Measurements from ENCODE around the gene MPL. TPM values are rescaled to one million over a fixed set of nuclear protein-coding genes. Genes with fewer than 3 reads are reported as not detected.
"Not testable (repeated sequence)": the region's sequence is repeated elsewhere in the genome, so short reads cannot be mapped to it uniquely, and the experiment has no call there.

MPL gene
- total RNA-seq, 1 donor = not detected

DNA sequence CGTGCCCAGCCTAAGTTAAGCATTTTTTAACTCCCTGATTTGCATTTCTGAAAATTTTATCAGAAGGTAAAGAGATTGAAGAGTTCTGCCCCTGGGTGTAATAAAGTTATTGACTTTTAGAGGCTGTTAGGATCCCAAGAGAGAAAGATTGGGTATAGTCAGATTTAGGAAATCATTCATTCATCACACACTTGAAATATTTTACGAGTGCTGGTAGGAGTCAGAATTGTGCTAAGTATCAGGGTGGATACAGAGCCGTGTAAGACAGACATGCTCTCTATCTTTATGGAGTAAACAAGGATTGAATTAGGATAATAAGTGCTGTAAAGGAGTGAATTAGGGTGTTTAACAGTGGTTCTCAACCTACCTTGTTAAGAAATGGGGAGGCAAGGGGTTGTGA is 55.1 kb downstream of the MPL start:
- no peak for DNase-seq (ENCODE audit: low read depth)
- TF ChIP-seq, protein P1, sequence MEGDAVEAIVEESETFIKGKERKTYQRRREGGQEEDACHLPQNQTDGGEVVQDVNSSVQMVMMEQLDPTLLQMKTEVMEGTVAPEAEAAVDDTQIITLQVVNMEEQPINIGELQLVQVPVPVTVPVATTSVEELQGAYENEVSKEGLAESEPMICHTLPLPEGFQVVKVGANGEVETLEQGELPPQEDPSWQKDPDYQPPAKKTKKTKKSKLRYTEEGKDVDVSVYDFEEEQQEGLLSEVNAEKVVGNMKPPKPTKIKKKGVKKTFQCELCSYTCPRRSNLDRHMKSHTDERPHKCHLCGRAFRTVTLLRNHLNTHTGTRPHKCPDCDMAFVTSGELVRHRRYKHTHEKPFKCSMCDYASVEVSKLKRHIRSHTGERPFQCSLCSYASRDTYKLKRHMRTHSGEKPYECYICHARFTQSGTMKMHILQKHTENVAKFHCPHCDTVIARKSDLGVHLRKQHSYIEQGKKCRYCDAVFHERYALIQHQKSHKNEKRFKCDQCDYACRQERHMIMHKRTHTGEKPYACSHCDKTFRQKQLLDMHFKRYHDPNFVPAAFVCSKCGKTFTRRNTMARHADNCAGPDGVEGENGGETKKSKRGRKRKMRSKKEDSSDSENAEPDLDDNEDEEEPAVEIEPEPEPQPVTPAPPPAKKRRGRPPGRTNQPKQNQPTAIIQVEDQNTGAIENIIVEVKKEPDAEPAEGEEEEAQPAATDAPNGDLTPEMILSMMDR (IDR thresholded peaks at IDR 0.05; ENCODE audit: insufficient read depth, low read length) = no peak
- no peak overlapping the region for H3K4me3 ChIP-seq (ENCODE audit: low read depth, low read length)

DNA sequence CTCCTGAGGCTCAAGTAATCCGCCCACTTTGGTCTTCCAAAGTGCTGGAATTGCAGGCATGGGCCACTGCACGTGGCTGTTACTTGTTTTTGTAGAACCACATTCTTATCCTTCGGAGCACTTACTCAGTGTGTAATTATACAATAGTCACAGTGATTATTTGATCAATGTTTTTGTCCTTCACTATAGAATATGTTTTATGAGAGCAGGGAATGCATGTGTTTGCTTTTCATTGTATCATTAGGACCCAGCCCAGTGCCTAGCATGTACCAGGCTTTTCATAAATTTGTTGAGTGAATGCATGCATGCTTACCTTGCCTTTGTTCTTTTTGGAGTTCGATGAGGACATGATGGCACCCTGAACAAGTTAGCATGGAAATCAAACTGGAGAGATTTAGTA is 57.9 kb downstream of the MPL start:
- TF ChIP-seq, protein P1 (IDR thresholded peaks at IDR 0.05; ENCODE audit: insufficient read depth, low read length) = no peak
- no peak overlapping the region for H3K4me3 ChIP-seq (ENCODE audit: low read depth, low read length)
- DNase-seq (ENCODE audit: low read depth) = no peak

DNA sequence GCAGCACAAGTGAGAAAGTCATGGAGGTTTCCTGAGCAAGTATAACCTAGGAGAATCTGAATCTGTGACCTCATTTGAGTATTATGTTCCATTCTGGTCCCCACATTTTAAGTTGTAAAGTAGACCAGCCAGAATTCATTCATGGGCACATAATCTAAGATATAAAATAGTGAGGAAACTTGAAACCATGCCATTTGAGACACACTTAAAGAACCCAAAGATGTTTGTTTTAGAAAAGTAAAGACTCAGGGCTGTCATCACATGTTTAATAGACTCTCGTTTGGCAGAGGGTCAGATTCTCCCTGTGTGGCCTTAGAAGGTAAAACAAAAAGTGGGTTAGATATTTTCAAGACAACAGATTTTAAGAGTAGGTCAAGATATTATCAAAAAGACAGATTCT is 58.4 kb downstream of the MPL start:
- no peak for DNase-seq (ENCODE audit: low read depth)
- no peak overlapping the region for H3K4me3 ChIP-seq (ENCODE audit: low read depth, low read length)
- TF ChIP-seq, protein P1 (IDR thresholded peaks at IDR 0.05; ENCODE audit: insufficient read depth, low read length) = no peak

DNA sequence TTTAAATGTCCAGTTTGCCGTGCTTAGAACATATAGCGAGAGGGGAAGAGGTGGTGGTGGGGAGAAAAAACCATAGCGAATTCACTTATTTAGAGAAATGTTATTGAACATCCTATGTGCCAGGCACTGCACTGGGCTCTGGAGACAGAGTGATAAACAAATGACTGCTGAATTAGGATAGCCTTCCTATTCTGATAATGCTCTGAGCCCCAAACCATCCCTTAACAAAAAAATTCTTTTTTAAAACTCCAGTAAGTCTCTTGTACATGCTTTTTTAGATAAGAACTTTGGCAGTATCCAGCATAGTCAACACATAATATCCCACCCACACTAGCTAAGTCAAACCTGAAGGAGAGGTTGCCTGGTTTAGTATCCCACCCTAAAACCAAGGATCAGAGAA is 60.6 kb downstream of the MPL start:
- DNase-seq (ENCODE audit: low read depth) = no peak
- TF ChIP-seq, protein P1 (IDR thresholded peaks at IDR 0.05; ENCODE audit: insufficient read depth, low read length) = no peak
- H3K4me3 ChIP-seq (ENCODE audit: low read depth, low read length) = no peak overlapping the region

DNA sequence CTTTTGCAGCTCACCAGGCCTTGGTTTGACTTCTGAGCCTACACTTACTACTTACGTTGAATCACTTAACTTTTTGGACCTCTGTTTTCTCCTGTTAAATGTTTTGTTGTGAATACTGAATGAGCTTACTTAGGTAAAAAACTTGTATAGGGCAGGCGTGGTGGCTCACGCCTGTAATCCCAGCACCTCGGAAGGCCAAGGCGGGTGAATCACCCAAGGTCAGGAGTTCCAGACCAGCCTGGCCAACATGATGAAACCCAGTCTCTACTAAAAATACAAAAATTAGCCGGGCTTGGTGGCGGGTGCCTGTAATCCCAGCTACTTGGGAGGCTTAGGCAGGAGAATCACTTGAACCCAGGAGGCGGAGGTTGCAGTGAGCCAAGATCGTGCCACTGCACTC is 62.8 kb downstream of the MPL start:
- not testable (repeated sequence) for H3K4me3 ChIP-seq (ENCODE audit: low read depth, low read length); DNase-seq (ENCODE audit: low read depth)

DNA sequence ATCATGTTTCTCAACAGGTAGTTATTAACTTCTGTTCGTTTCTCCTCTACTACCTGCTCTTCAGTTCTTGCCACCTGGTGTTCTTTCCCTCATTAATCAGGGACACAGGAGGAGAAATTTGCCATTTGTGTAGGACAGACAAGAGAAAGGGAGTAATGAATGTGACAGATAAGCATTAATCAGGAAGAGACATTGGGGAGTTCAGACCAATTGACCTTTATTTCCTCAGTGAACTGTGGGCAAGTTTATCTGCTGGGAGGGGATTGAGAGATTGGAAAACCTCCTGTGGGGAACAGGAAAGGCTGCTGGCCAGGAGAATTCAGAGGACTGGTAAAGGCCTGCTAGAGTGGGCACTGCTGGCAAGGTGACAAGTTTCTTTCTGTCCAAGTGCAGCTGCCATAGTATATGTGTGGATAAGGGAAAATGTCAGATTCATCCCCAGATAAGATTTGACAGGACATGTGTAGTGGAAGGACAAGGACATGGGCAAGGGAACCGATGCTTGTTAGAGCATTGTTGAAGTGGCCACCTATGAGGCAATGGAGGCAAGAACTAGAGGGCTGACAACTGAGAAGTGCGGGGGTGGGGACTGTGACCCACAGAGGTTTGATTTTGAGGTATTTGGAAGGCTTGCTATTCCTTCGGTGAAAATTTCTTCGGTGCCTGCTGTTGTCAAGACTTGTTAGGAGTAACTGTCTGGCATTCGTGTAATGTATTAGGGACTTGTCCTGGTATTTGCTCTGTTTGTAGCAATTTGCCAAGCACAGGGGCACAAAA is 64.7 kb downstream of the MPL start:
- no peak for DNase-seq (ENCODE audit: low read depth)
- no peak overlapping the region for H3K4me3 ChIP-seq (ENCODE audit: low read depth, low read length)
- TF ChIP-seq, protein P1 (IDR thresholded peaks at IDR 0.05; ENCODE audit: insufficient read depth, low read length) = no peak

Other genes starting within 250 kb of the MPL start
- 59.4 and 65.9 TPM in 2 replicates for gene EBNA1BP2, start 165.5 kb upstream of the MPL start, total RNA-seq (ENCODE audit: low replicate concordance)
- gene CFAP57, start 165.5 kb upstream of the MPL start, total RNA-seq (ENCODE audit: low replicate concordance) = 0.45 and 0.49 TPM in 2 replicates
- gene TMEM125, start 67.8 kb upstream of the MPL start, total RNA-seq (ENCODE audit: low replicate concordance) = not detected in 2 replicates
- gene C1orf210, start 52.2 kb upstream of the MPL start, total RNA-seq (ENCODE audit: low replicate concordance) = not detected in 2 replicates
- gene TIE1, start 36.8 kb upstream of the MPL start, total RNA-seq (ENCODE audit: low replicate concordance) = 0.81 and 5.2 TPM in 2 replicates
- 0.33 and 23.9 TPM in 2 replicates for gene CDC20, start 21.2 kb downstream of the MPL start, total RNA-seq (ENCODE audit: low replicate concordance)
- 18.2 and 78.5 TPM in 2 replicates for gene ELOVL1, start 30.2 kb downstream of the MPL start, total RNA-seq (ENCODE audit: low replicate concordance)
- 12.8 and 43.1 TPM in 2 replicates for gene MED8, start 52.0 kb downstream of the MPL start, total RNA-seq (ENCODE audit: low replicate concordance)
- gene SZT2, start 52.1 kb downstream of the MPL start, total RNA-seq (ENCODE audit: low replicate concordance) = 26.0 and 35.4 TPM in 2 replicates
- gene HYI, start 116.1 kb downstream of the MPL start, total RNA-seq (ENCODE audit: low replicate concordance) = 24.0 and 33.2 TPM in 2 replicates
- gene PTPRF, start 193.1 kb downstream of the MPL start, total RNA-seq (ENCODE audit: low replicate concordance) = 18.2 and 23.6 TPM in 2 replicates